ENCODE results near the gene MANBA. TPM values are rescaled to one million over a fixed set of nuclear protein-coding genes. Genes with fewer than 3 reads are reported as not detected.
A peak's percentile ranks its signal among the peaks of the same experiment; 100 is the strongest.

The MANBA gene
- total and polyA plus RNA-seq, 2 of the 13 experiments (the other 11 are each of a cell fraction or from before 2014, with no cell fraction given): 11.7 to 33.3 TPM

- TF ChIP-seq ZNF382 (CRISPR knock-in tag; IDR thresholded peaks at IDR 0.05; ENCODE audit: borderline replicate concordance): no peak
- TF ChIP-seq NR2F2 (IDR thresholded peaks at IDR 0.05; ENCODE audit: borderline replicate concordance, low read depth): no peak
- TF ChIP-seq, protein P1, sequence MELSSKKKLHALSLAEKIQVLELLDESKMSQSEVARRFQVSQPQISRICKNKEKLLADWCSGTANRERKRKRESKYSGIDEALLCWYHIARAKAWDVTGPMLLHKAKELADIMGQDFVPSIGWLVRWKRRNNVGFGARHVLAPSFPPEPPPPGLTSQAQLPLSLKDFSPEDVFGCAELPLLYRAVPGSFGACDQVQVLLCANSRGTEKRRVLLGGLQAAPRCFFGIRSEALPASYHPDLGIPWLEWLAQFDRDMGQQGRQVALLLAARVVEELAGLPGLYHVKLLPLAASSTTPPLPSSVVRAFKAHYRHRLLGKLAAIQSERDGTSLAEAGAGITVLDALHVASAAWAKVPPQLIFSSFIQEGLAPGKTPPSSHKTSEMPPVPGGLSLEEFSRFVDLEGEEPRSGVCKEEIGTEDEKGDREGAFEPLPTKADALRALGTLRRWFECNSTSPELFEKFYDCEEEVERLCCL (CRISPR knock-in tag; IDR thresholded peaks at IDR 0.05; ENCODE audit: borderline replicate concordance): no peak
- TF ChIP-seq ZNF672 (CRISPR knock-in tag; IDR thresholded peaks at IDR 0.05): no peak
- no peak for TF ChIP-seq MEIS2 (CRISPR knock-in tag; IDR thresholded peaks at IDR 0.05)
- TF ChIP-seq SOX6 (IDR thresholded peaks at IDR 0.05): no peak
- no peak; the same call in 1 of the 2 replicates for TF ChIP-seq SOX6 (CRISPR knock-in tag; IDR thresholded peaks at IDR 0.05)
- no peak for TF ChIP-seq SALL2 (CRISPR knock-in tag; IDR thresholded peaks at IDR 0.05)
- TF ChIP-seq, protein P2, sequence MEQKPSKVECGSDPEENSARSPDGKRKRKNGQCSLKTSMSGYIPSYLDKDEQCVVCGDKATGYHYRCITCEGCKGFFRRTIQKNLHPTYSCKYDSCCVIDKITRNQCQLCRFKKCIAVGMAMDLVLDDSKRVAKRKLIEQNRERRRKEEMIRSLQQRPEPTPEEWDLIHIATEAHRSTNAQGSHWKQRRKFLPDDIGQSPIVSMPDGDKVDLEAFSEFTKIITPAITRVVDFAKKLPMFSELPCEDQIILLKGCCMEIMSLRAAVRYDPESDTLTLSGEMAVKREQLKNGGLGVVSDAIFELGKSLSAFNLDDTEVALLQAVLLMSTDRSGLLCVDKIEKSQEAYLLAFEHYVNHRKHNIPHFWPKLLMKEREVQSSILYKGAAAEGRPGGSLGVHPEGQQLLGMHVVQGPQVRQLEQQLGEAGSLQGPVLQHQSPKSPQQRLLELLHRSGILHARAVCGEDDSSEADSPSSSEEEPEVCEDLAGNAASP (CRISPR knock-in tag; IDR thresholded peaks at IDR 0.05; ENCODE audit: borderline replicate concordance): 0 out of 2 replicates have a peak, but pooled peaks have one; percentile 14
- no peak for TF ChIP-seq ZNF350 (CRISPR knock-in tag; IDR thresholded peaks at IDR 0.05; ENCODE audit: borderline replicate concordance, low read depth)
- TF ChIP-seq RFX1 (IDR thresholded peaks at IDR 0.05): no peak
- TF ChIP-seq PHF21A (CRISPR knock-in tag; IDR thresholded peaks at IDR 0.05): peak; percentile 63; the same call in 1 of the 2 replicates
- no peak for TF ChIP-seq GLMP (CRISPR knock-in tag; IDR thresholded peaks at IDR 0.05; ENCODE audit: borderline replicate concordance)
- no peak for TF ChIP-seq THAP8 (CRISPR knock-in tag; IDR thresholded peaks at IDR 0.05; ENCODE audit: borderline replicate concordance)
- no peak for TF ChIP-seq MLXIP (CRISPR knock-in tag; IDR thresholded peaks at IDR 0.05; ENCODE audit: borderline replicate concordance)
These were observed 139.9 kb downstream of the MANBA start (continued) for GRCh38 chr4:102620697-102621497.
